Natural killer cell (primary cell): ENCODE data around the gene PRKCB. TPM values are rescaled to one million over a fixed set of nuclear protein-coding genes. Genes with fewer than 3 reads are reported as not detected.

Source experiments
- ATAC-seq, 3 donors: fragments of 150-1000 bp in 2 of 3; fragments of 200-7000 bp in 1 of 3; cut with Tn5 transposase; 1 replicate in 1 of 3; 2 replicates in 2 of 3; pipeline ENCODE4 v1.10.0; 2021; ENCODE audit warnings: mild to moderate bottlenecking in 2 of 3, moderate library complexity in 2 of 3
- DNase-seq, 2 donors: peaks; one replicate each; pipeline versions ENCODE4 v3.0.0 to v3.0.0-alpha.2; 2013 to 2021; ENCODE audit warnings: mixed read lengths in 1 of 2
- H3K27ac ChIP-seq: one replicate; pipeline ENCODE4 v1.5.1; 2013; ENCODE audit warnings: mild to moderate bottlenecking, low read length
- H3K27me3 ChIP-seq: one replicate; pipeline ENCODE4 v1.6.1; 2013; ENCODE audit warnings: low read length; ENCODE audit not compliant: control insufficient read depth, insufficient read depth
- H3K36me3 ChIP-seq: one replicate; pipeline ENCODE4 v1.6.1; 2013; ENCODE audit warnings: low read length; ENCODE audit not compliant: control insufficient read depth, insufficient read depth
- H3K4me1 ChIP-seq: one replicate; pipeline ENCODE4 v1.6.1; 2013; ENCODE audit warnings: low read length; ENCODE audit not compliant: control insufficient read depth, insufficient read depth
- H3K4me3 ChIP-seq: one replicate; pipeline ENCODE4 v1.5.1; 2013; ENCODE audit warnings: low read length
- H3K9me3 ChIP-seq: one replicate; pipeline ENCODE4 v1.6.1; 2013; ENCODE audit warnings: low read length; ENCODE audit not compliant: control insufficient read depth, insufficient read depth
- H3K27ac Mint-ChIP-seq, 2 donors: one replicate each; pipeline ENCODE4 v1.8.0; 2022; ENCODE audit warnings: mild to moderate bottlenecking in 2 of 2, mixed read lengths in 2 of 2, moderate library complexity in 1 of 2
- H3K27me3 Mint-ChIP-seq, 2 donors: one replicate each; pipeline ENCODE4 v1.8.0; 2022; ENCODE audit warnings: low read depth in 2 of 2, mixed read lengths in 2 of 2
- H3K36me3 Mint-ChIP-seq: one replicate; pipeline ENCODE4 v1.8.0; 2022; ENCODE audit warnings: mixed read lengths
- H3K4me1 Mint-ChIP-seq, 2 donors: one replicate each; pipeline ENCODE4 v1.8.0; 2022; ENCODE audit warnings: mixed read lengths in 2 of 2
- H3K4me3 Mint-ChIP-seq: one replicate; pipeline ENCODE4 v1.8.0; 2022; ENCODE audit warnings: mild to moderate bottlenecking, moderate library complexity, mixed read lengths
- H3K9me3 Mint-ChIP-seq, 2 donors: one replicate each; pipeline ENCODE4 v1.8.0; 2022; ENCODE audit warnings: mixed read lengths in 2 of 2
- CTCF ChIP-seq: fragments of 200-600 bp; IDR thresholded peaks from one replicate; pipeline ENCODE4 v1.8.0; 2022; ENCODE audit warnings: antibody characterized with exemption
- WGBS: methylation state at CpG from one replicate; pipeline ENCODE4 v1.1.7; 2013; ENCODE audit warnings: missing lambda C conversion rate; ENCODE audit not compliant: insufficient coverage; 5-methylcytosine and 5-hydroxymethylcytosine counted together
- intact Hi-C: fragments of 100-400 bp; cut with micrococcal nuclease; formaldehyde crosslinking; loops from one replicate; pipeline ENCODE4 v1.14.2; 2022
- total RNA-seq, 4 donors: library from RNA; stranded (reverse); fragments of 120-200 nt in 1 of 4; gene quantifications; one replicate each; pipeline versions ENCODE4 v1.2.3 to v1.2.4, GENCODE V29; 2013 to 2022

PRKCB gene
- total RNA-seq, 3 donors from 2014 or later (not counting 1 experiment from before 2014, with no cell fraction given): 182 to 222 (median 183) TPM

- peak overlapping the region; percentile 77 for H3K4me3 Mint-ChIP-seq
- H3K9me3 Mint-ChIP-seq: no peaks in the 10 kb centered on the region
- H3K27me3 Mint-ChIP-seq: no peaks in the 10 kb centered on the region
- peak in 1 of 2 donors; percentile 76 for DNase-seq
- Histone ChIP-seq H3K27me3 (no peaks in the 10 kb centered on the region), H3K9me3 (peaks cover 3% of the 10 kb centered on the region), H3K27ac (peak overlapping the region; percentile 61), H3K4me1 (peaks cover 29% of the 10 kb centered on the region), H3K36me3 (no peaks in the 10 kb centered on the region), H3K4me3 (no peak overlapping the region)
- peaks cover 15% of the 10 kb centered on the region for H3K36me3 Mint-ChIP-seq
- peaks cover 42 to 43% of the 10 kb centered on the region in 2 donors for H3K4me1 Mint-ChIP-seq
- intact Hi-C loops: loop anchor here (5.0 kb wide), 1 partner anchor 36 kb away; no protein-coding TSS in a partner anchor
- no peak for TF ChIP-seq CTCF
- H3K27ac Mint-ChIP-seq: peak overlapping the region; percentile 73 to 89
- peak; percentile 53 to 91 (median 58) for ATAC-seq
- 3% methylated on average over 6 of the region's 6 CpGs for WGBS
These were observed 9.2 kb upstream of the PRKCB start for GRCh38 chr16:23826528-23827045.

GRCh38 chr16:23827057-23827456, 8.7 kb upstream of the PRKCB start:
- WGBS: 8% methylated on average over 3 of the region's 4 CpGs
- H3K27me3 Mint-ChIP-seq: no peaks in the 10 kb centered on the region
- peaks cover 15% of the 10 kb centered on the region for H3K36me3 Mint-ChIP-seq
- intact Hi-C loops: loop anchor here (5.0 kb wide), 1 partner anchor 35 kb away; no protein-coding TSS in a partner anchor
- no peak overlapping the region for H3K4me3 ChIP-seq
- H3K27me3 ChIP-seq: no peaks in the 10 kb centered on the region
- no peaks in the 10 kb centered on the region for H3K36me3 ChIP-seq
- peaks cover 29% of the 10 kb centered on the region for H3K4me1 ChIP-seq
- H3K4me1 Mint-ChIP-seq: peaks cover 41 to 42% of the 10 kb centered on the region in 2 donors
- peak overlapping the region; percentile 61 for H3K27ac ChIP-seq
- peak overlapping the region; percentile 77 for H3K4me3 Mint-ChIP-seq
- H3K9me3 Mint-ChIP-seq: no peaks in the 10 kb centered on the region
- peak overlapping the region; percentile 73 to 89 for H3K27ac Mint-ChIP-seq
- DNase-seq (peak in 1 of 2 donors; percentile 36), ATAC-seq (no peak)
- peaks cover 3% of the 10 kb centered on the region for H3K9me3 ChIP-seq
- no peak for TF ChIP-seq CTCF

- ATAC-seq (no peak), DNase-seq (no peak)
- H3K4me1 Mint-ChIP-seq: peaks cover 30% of the 10 kb centered on the region in 2 donors
- no peaks in the 10 kb centered on the region for H3K27me3 ChIP-seq
- TF ChIP-seq CTCF: no peak
- no peak overlapping the region for H3K27ac ChIP-seq
- peaks cover 18% of the 10 kb centered on the region for H3K4me1 ChIP-seq
- no peak overlapping the region for H3K4me3 ChIP-seq
- no peak overlapping the region for H3K27ac Mint-ChIP-seq
- H3K4me3 Mint-ChIP-seq: no peak overlapping the region
- H3K36me3 ChIP-seq: no peaks in the 10 kb centered on the region
- H3K27me3 Mint-ChIP-seq: no peaks in the 10 kb centered on the region
- H3K36me3 Mint-ChIP-seq: peaks cover 15% of the 10 kb centered on the region
- WGBS: 90% methylated on average over 2 of the region's 2 CpGs
- peaks cover 3% of the 10 kb centered on the region for H3K9me3 ChIP-seq
- H3K9me3 Mint-ChIP-seq: no peaks in the 10 kb centered on the region
- intact Hi-C loops: loop anchor here (5.0 kb wide), 1 partner anchor 33 kb away; no protein-coding TSS in a partner anchor
These were observed 6.3 kb upstream of the PRKCB start for GRCh38 chr16:23829454-23829853.

GRCh38 chr16:23830276-23830675, 5.5 kb upstream of the PRKCB start:
- no peak for TF ChIP-seq CTCF
- Mint-ChIP-seq H3K4me1 (peaks cover 26 to 28% of the 10 kb centered on the region in 2 donors), H3K9me3 (no peaks in the 10 kb centered on the region), H3K36me3 (peaks cover 15% of the 10 kb centered on the region), H3K4me3 (no peak overlapping the region), H3K27ac (no peak overlapping the region), H3K27me3 (no peaks in the 10 kb centered on the region)
- DNase-seq (no peak), ATAC-seq (no peak)
- Histone ChIP-seq H3K27me3 (no peaks in the 10 kb centered on the region), H3K4me1 (peaks cover 23% of the 10 kb centered on the region), H3K27ac (no peak overlapping the region), H3K4me3 (no peak overlapping the region), H3K36me3 (no peaks in the 10 kb centered on the region), H3K9me3 (peaks cover 3% of the 10 kb centered on the region)
- intact Hi-C loops: no loop called here
- WGBS: 0% methylated on average over 1 of the region's 1 CpG
